ENCODE data around the gene TSNAX.

Gene TSNAX

GRCh38 chr1:231519166-231519565 lies 9.3 kb upstream of the TSNAX start:
- DNase-seq (ENCODE audit: low spot score), result no peak

GRCh38 chr1:231522038-231522437 lies 6.4 kb upstream of the TSNAX start:
- DNase-seq (ENCODE audit: low spot score), result no peak

- no peak for DNase-seq (ENCODE audit: low spot score)
Observed at GRCh38 chr1:231522931-231523642, 5.4 kb upstream of the TSNAX start.

GRCh38 chr1:231523816-231524215 lies 4.7 kb upstream of the TSNAX start:
- DNase-seq (ENCODE audit: low spot score), result no peak

- DNase-seq (ENCODE audit: low spot score), result no peak
Observed at GRCh38 chr1:231526536-231526935, 1.9 kb upstream of the TSNAX start.

GRCh38 chr1:231527586-231528171 lies 790 bp upstream of the TSNAX start:
- DNase-seq (ENCODE audit: low spot score), result no peak

- no peak for DNase-seq (ENCODE audit: low spot score)
Observed at GRCh38 chr1:231533240-231533639, 4.8 kb downstream of the TSNAX start.

- no peak for DNase-seq (ENCODE audit: low spot score)
Observed at GRCh38 chr1:231534703-231535159, 6.3 kb downstream of the TSNAX start.

GRCh38 chr1:231536099-231536498 lies 7.6 kb downstream of the TSNAX start:
- DNase-seq (ENCODE audit: low spot score), result no peak

GRCh38 chr1:231540847-231541246 lies 12.4 kb downstream of the TSNAX start:
- no peak for DNase-seq (ENCODE audit: low spot score)

GRCh38 chr1:231541842-231542241 lies 13.4 kb downstream of the TSNAX start:
- no peak for DNase-seq (ENCODE audit: low spot score)

GRCh38 chr1:231544943-231545592 lies 16.6 kb downstream of the TSNAX start:
- no peak for DNase-seq (ENCODE audit: low spot score)

- DNase-seq (ENCODE audit: low spot score), result no peak
Observed at GRCh38 chr1:231546693-231547092, 18.2 kb downstream of the TSNAX start.

GRCh38 chr1:231549733-231550447 lies 21.4 kb downstream of the TSNAX start:
- no peak for DNase-seq (ENCODE audit: low spot score)

- DNase-seq (ENCODE audit: low spot score), result no peak
Observed at GRCh38 chr1:231550448-231550781, 21.9 kb downstream of the TSNAX start.

GRCh38 chr1:231553320-231553719 lies 24.9 kb downstream of the TSNAX start:
- DNase-seq (ENCODE audit: low spot score), result no peak

- DNase-seq (ENCODE audit: low spot score), result no peak
Observed at GRCh38 chr1:231554969-231555368, 26.5 kb downstream of the TSNAX start.

- no peak for DNase-seq (ENCODE audit: low spot score)
Observed at GRCh38 chr1:231557411-231557810, 28.9 kb downstream of the TSNAX start.

- DNase-seq (ENCODE audit: low spot score), result no peak
Observed at GRCh38 chr1:231557898-231558707, 29.6 kb downstream of the TSNAX start.

GRCh38 chr1:231558708-231559185 lies 30.3 kb downstream of the TSNAX start:
- no peak for DNase-seq (ENCODE audit: low spot score)

GRCh38 chr1:231561647-231562383 lies 33.3 kb downstream of the TSNAX start:
- no peak for DNase-seq (ENCODE audit: low spot score)

Measured in putamen (tissue), 1 donor.